Bone marrow (tissue), 2 donors: ENCODE measurements around the gene RTL10.

Source experiments
- DNase-seq, 2 donors: peaks; one replicate each; lab custom pipeline; 2025; lab: John Stamatoyannopoulos, UW

The RTL10 gene

GRCh38 chr22:19808873-19809478 is 45.7 kb downstream of the RTL10 start:
- no peak for DNase-seq

- DNase-seq, result no peak
These were observed 46.5 kb downstream of the RTL10 start for GRCh38 chr22:19807914-19808872.

GRCh38 chr22:19807161-19807913 is 47.3 kb downstream of the RTL10 start:
- no peak for DNase-seq

GRCh38 chr22:19806213-19807160 is 48.2 kb downstream of the RTL10 start:
- no peak for DNase-seq

- DNase-seq, result no peak
These were observed 48.9 kb downstream of the RTL10 start for GRCh38 chr22:19805821-19806212.
